GM18499 (cell line): ENCODE data around the gene ARHGAP24.
A peak's percentile ranks its signal among the peaks of the same experiment; 100 is the strongest.

Experiments
- ATAC-seq: cut with Tn5 transposase; IDR thresholded peaks from one replicate; pipeline ENCODE4 v1.9.1; 2021; ENCODE audit warnings: moderate number of reproducible peaks; ENCODE audit not compliant: insufficient read depth, unreplicated experiment

The ARHGAP24 gene

GRCh38 chr4:85571008-85571407, 96.1 kb downstream of the ARHGAP24 start:
- ATAC-seq = no peak

GRCh38 chr4:85573270-85573669, 98.3 kb downstream of the ARHGAP24 start:
- no peak for ATAC-seq

GRCh38 chr4:85577307-85577706, 102.4 kb downstream of the ARHGAP24 start:
- no peak for ATAC-seq

GRCh38 chr4:85579942-85580341, 105.0 kb downstream of the ARHGAP24 start:
- no peak for ATAC-seq

- ATAC-seq = no peak
Observed at GRCh38 chr4:85580489-85580888, 105.5 kb downstream of the ARHGAP24 start.

- ATAC-seq = no peak
Observed at GRCh38 chr4:85587952-85588351, 113.0 kb downstream of the ARHGAP24 start.

- no peak for ATAC-seq
Observed at GRCh38 chr4:85591406-85592098, 116.6 kb downstream of the ARHGAP24 start.

- no peak for ATAC-seq
Observed at GRCh38 chr4:85595098-85595775, 120.3 kb downstream of the ARHGAP24 start.

- ATAC-seq = no peak
Observed at GRCh38 chr4:85595796-85596559, 121.0 kb downstream of the ARHGAP24 start.

- no peak for ATAC-seq
Observed at GRCh38 chr4:85598936-85599335, 124.0 kb downstream of the ARHGAP24 start.

- ATAC-seq = no peak
Observed at GRCh38 chr4:85600501-85600900, 125.6 kb downstream of the ARHGAP24 start.

- ATAC-seq = no peak
Observed at GRCh38 chr4:85603437-85604336, 128.7 kb downstream of the ARHGAP24 start.

- ATAC-seq = no peak
Observed at GRCh38 chr4:85606505-85606904, 131.6 kb downstream of the ARHGAP24 start.

GRCh38 chr4:85607624-85608023, 132.7 kb downstream of the ARHGAP24 start:
- ATAC-seq = peak; percentile 30

- ATAC-seq = peak; percentile 93
Observed at GRCh38 chr4:85610450-85610849, 135.5 kb downstream of the ARHGAP24 start.

- ATAC-seq = no peak
Observed at GRCh38 chr4:85611661-85612060, 136.7 kb downstream of the ARHGAP24 start.

- ATAC-seq = no peak
Observed at GRCh38 chr4:85613901-85614300, 139.0 kb downstream of the ARHGAP24 start.

GRCh38 chr4:85615952-85616351, 141.0 kb downstream of the ARHGAP24 start:
- no peak for ATAC-seq

GRCh38 chr4:85617202-85617601, 142.3 kb downstream of the ARHGAP24 start:
- no peak for ATAC-seq

GRCh38 chr4:85632981-85633380, 158.0 kb downstream of the ARHGAP24 start:
- no peak for ATAC-seq
